ENCODE results near the gene BICD2. TPM values are rescaled to one million over a fixed set of nuclear protein-coding genes. Genes with fewer than 3 reads are reported as not detected.

Gene BICD2
- polyA plus RNA-seq, 3 donors: 13.8 to 29.4 (median 25.6) TPM

DNA sequence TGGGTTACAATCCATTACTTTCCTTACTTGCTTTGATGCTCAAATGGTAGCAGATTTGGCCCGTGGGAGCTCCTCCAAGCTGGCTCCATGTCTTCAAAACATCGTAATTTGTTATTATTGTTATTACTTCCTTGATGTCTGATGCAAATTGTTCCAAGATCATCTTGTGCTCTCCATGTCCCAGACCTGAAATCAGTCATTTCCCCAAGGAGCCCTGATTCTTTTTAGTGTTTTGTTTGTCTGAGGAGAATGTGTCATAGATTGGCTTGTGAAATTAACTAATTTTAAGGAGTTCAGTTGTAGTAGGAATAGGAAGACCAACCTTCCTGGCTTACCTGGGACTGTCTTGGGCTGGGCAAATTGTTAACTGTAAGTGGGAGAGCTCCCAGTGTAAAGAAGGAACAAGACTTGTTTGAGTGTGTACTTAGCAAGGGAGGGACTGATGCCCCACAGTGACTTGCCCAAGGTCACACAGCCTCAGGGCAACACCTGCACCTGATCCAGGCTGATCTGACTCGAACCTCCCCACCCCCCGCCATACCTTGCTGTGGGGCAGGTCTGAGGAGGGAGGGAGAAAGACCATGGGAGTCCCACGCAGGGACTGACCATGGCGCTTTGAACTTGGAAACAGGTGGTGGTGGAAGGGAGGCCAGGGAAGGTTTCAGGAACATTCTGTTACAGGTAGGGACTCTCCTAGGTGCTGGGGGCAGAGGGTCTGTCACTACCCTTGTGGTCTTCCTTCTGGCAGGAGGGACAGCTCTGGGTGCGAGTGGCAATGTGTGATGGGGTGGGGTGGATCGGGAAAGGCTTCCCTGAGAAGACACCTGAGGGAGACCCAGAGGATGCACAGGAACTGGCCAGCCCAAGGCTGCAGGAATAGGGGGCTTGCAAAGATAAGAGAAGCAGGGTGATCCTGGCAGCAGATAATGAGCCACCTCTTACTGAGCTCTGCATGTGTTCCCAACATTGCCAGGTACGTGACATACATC is 2.7 kb upstream of the BICD2 start:
- H3K9me3 ChIP-seq (replicated peaks in 1 of 2; ENCODE audit: control insufficient read depth in 1 of 2, insufficient read depth in 1 of 2, low read length in 2 of 2): no peaks in the 10 kb centered on the region
- no peaks in the 10 kb centered on the region for H3K36me3 Mint-ChIP-seq
- no peaks in the 10 kb centered on the region for H3K27me3 ChIP-seq (ENCODE audit: control insufficient read depth in 2 of 2, insufficient read depth in 2 of 2, low read length in 2 of 2)
- H3K9ac ChIP-seq (ENCODE audit: insufficient read depth, low read length, poor library complexity, severe bottlenecking): no peak overlapping the region
- no peak overlapping the region for H3K4me2 ChIP-seq (replicated peaks; ENCODE audit: extremely low read depth, low read length, poor library complexity, severe bottlenecking)
- no peak overlapping the region for H3K27ac ChIP-seq (ENCODE audit: low read depth in 1 of 2, low read length in 2 of 2)
- peaks cover 15% of the 10 kb centered on the region for H4K20me1 ChIP-seq (ENCODE audit: insufficient read depth, low read length)
- TF ChIP-seq CTCF (IDR thresholded peaks at IDR 0.05): no peak
- H3K27me3 Mint-ChIP-seq (ENCODE audit: low read depth in 3 of 3): peaks cover 0 to 4% (median 0%) of the 10 kb centered on the region in 3 donors
- peaks cover 52% of the 10 kb centered on the region in 2 donors for H3K4me1 ChIP-seq (ENCODE audit: control insufficient read depth in 1 of 2, insufficient read depth in 2 of 2, low read length in 2 of 2)
- no peak overlapping the region for H3K27ac Mint-ChIP-seq
- WGBS (ENCODE audit: insufficient coverage): 100% methylated on average over 4 of the region's 9 CpGs
- peaks cover 0 to 3% (median 0%) of the 10 kb centered on the region in 7 donors for H3K9me3 Mint-ChIP-seq
- H3K4me3 ChIP-seq (replicated peaks in 1 of 3; ENCODE audit: low read depth in 2 of 3, low read length in 3 of 3): no peak overlapping the region
- H3K4me1 Mint-ChIP-seq: peaks cover 49% of the 10 kb centered on the region
- no peak overlapping the region for H3K4me3 Mint-ChIP-seq
- H3K79me2 ChIP-seq (ENCODE audit: insufficient read depth, low read length): peaks cover 22% of the 10 kb centered on the region
- DNase-seq: no peak
- H2AFZ ChIP-seq (ENCODE audit: insufficient read depth, low read depth, low read length, poor library complexity, severe bottlenecking): no peak overlapping the region
- no peaks in the 10 kb centered on the region for H3K36me3 ChIP-seq (replicated peaks in 1 of 2; ENCODE audit: control insufficient read depth in 1 of 2, insufficient read depth in 2 of 2, low read length in 2 of 2)
- intact Hi-C loops (cut with micrococcal nuclease): loop anchor here (2.0 to 10.0 kb wide), 5 partner anchors 23 to 797 kb away; partner anchors contain the start of genes CARD19 (in 2 of the 2), CENPP (in 1 of the 2), NOL8 (in 1 of the 2) and ZNF484 (in 1 of the 2)
